CD14-positive monocyte (primary cell): ENCODE data around the gene ASTN1. TPM values are rescaled to one million over a fixed set of nuclear protein-coding genes. Genes with fewer than 3 reads are reported as not detected.

Source experiments
- DNase-seq, 3 donors: peaks; one replicate each; pipeline ENCODE4 v3.0.0-alpha.2; 2011 to 2022
- H2AFZ ChIP-seq: 2 replicates; pipeline ENCODE4 v1.6.0; 2012; ENCODE audit warnings: mild to moderate bottlenecking, low read depth, low read length, inconsistent platforms; ENCODE audit not compliant: insufficient read depth, poor library complexity, severe bottlenecking
- H3K27ac ChIP-seq, 2 donors: 1 replicate in 1 of 2; 2 replicates in 1 of 2; pipeline ENCODE4 v1.5.1; 2012 to 2013; ENCODE audit warnings: low read length in 2 of 2, control low read depth in 1 of 2, inconsistent platforms in 1 of 2, low read depth in 1 of 2, mild to moderate bottlenecking in 1 of 2
- H3K27me3 ChIP-seq, 2 donors: one replicate each; pipeline versions ENCODE4 v1.6.0 to v1.6.1; 2011 to 2013; ENCODE audit warnings: low read length in 2 of 2; ENCODE audit not compliant: control insufficient read depth in 2 of 2, insufficient read depth in 2 of 2
- H3K36me3 ChIP-seq, 2 donors: replicated peaks in 1 of 2; 1 replicate in 1 of 2; 2 replicates in 1 of 2; pipeline versions ENCODE4 v1.5.1 to v1.6.1; 2012 to 2013; ENCODE audit warnings: low read length in 2 of 2, control low read depth in 1 of 2, inconsistent platforms in 1 of 2, mild to moderate bottlenecking in 1 of 2; ENCODE audit not compliant: insufficient read depth in 2 of 2, control insufficient read depth in 1 of 2
- H3K4me1 ChIP-seq, 2 donors: 1 replicate in 1 of 2; 2 replicates in 1 of 2; pipeline versions ENCODE4 v1.5.1 to v1.6.1; 2012 to 2013; ENCODE audit warnings: low read length in 2 of 2, control low read depth in 1 of 2, inconsistent platforms in 1 of 2, mild to moderate bottlenecking in 1 of 2, moderate library complexity in 1 of 2; ENCODE audit not compliant: insufficient read depth in 2 of 2, control insufficient read depth in 1 of 2
- H3K4me2 ChIP-seq: replicated peaks from 2 replicates; pipeline ENCODE3; 2012; ENCODE audit warnings: low read length, moderate library complexity, mild to moderate bottlenecking; ENCODE audit not compliant: poor library complexity, severe bottlenecking; ENCODE audit errors: extremely low read depth
- H3K4me3 ChIP-seq, 3 experiments: fragments of 200-600 bp in 1 of 3; sonication (generic) in 1 of 3; replicated peaks in 1 of 3; 1 replicate in 2 of 3; 2 replicates in 1 of 3; pipeline ENCODE4 v1.5.1; 2011 to 2013; ENCODE audit warnings: low read length in 3 of 3, mild to moderate bottlenecking in 3 of 3, control low read depth in 2 of 3, low read depth in 2 of 3, inconsistent platforms in 1 of 3, moderate library complexity in 1 of 3
- H3K79me2 ChIP-seq: 2 replicates; pipeline ENCODE4 v1.6.0; 2012; ENCODE audit warnings: mild to moderate bottlenecking, control low read depth, inconsistent platforms, low read length, moderate library complexity; ENCODE audit not compliant: insufficient read depth
- H3K9ac ChIP-seq: 2 replicates; pipeline ENCODE4 v1.6.0; 2017; ENCODE audit warnings: low read length, mild to moderate bottlenecking; ENCODE audit not compliant: insufficient read depth, poor library complexity, severe bottlenecking
- H3K9me3 ChIP-seq, 2 donors: replicated peaks in 1 of 2; 1 replicate in 1 of 2; 2 replicates in 1 of 2; pipeline versions ENCODE4 v1.5.1 to v1.6.1; 2012 to 2013; ENCODE audit warnings: low read length in 2 of 2, control low read depth in 1 of 2; ENCODE audit not compliant: control insufficient read depth in 1 of 2, insufficient read depth in 1 of 2
- H4K20me1 ChIP-seq: 2 replicates; pipeline ENCODE4 v1.6.0; 2012; ENCODE audit warnings: mild to moderate bottlenecking, low read length, control low read depth, moderate library complexity; ENCODE audit not compliant: insufficient read depth
- H3K27ac Mint-ChIP-seq, 7 donors: one replicate each; pipeline ENCODE4 v1.8.0; 2020; ENCODE audit warnings: mild to moderate bottlenecking in 7 of 7, mixed read lengths in 7 of 7, moderate library complexity in 6 of 7, inconsistent platforms in 2 of 7
- H3K27me3 Mint-ChIP-seq, 3 donors: one replicate each; pipeline ENCODE4 v1.8.0; 2021 to 2022; ENCODE audit warnings: low read depth in 3 of 3, mild to moderate bottlenecking in 3 of 3, mixed read lengths in 3 of 3, moderate library complexity in 3 of 3, inconsistent platforms in 1 of 3
- H3K36me3 Mint-ChIP-seq, 2 donors: one replicate each; pipeline ENCODE4 v1.8.0; 2020; ENCODE audit warnings: mixed read lengths in 2 of 2, inconsistent platforms in 1 of 2, mild to moderate bottlenecking in 1 of 2
- H3K4me1 Mint-ChIP-seq: one replicate; pipeline ENCODE4 v1.8.0; 2020; ENCODE audit warnings: mild to moderate bottlenecking, mixed read lengths
- H3K4me3 Mint-ChIP-seq, 2 donors: one replicate each; pipeline ENCODE4 v1.8.0; 2020; ENCODE audit warnings: mild to moderate bottlenecking in 2 of 2, mixed read lengths in 2 of 2, moderate library complexity in 1 of 2
- H3K9me3 Mint-ChIP-seq, 7 donors: one replicate each; pipeline ENCODE4 v1.8.0; 2020 to 2022; ENCODE audit warnings: mixed read lengths in 7 of 7, mild to moderate bottlenecking in 6 of 7, moderate library complexity in 6 of 7, inconsistent platforms in 2 of 7
- CTCF ChIP-seq: fragments of 200-600 bp; IDR thresholded peaks from one replicate; pipeline ENCODE4 v1.8.0; 2022; ENCODE audit warnings: antibody characterized with exemption, mild to moderate bottlenecking
- WGBS: methylation state at CpG from one replicate; pipeline ENCODE4 v1.1.5; 2013; ENCODE audit warnings: missing lambda C conversion rate; ENCODE audit not compliant: insufficient coverage; 5-methylcytosine and 5-hydroxymethylcytosine counted together
- intact Hi-C, 2 donors: fragments of 100-400 bp; cut with micrococcal nuclease; formaldehyde crosslinking; loops; one replicate each; pipeline versions ENCODE4 v1.15.0 to v1.15.1; 2023
- polyA plus RNA-seq, 3 donors: library from polyadenylated mRNA; depleted of rRNA in 1 of 3; unstranded in 2 of 3; stranded (reverse) in 1 of 3; fragments of 300-500 nt in 2 of 3; fragments of >200 nt in 1 of 3; fragmentation: Illumina TruSeq in 2 of 3; gene quantifications; 1 replicate in 2 of 3; 2 replicates in 1 of 3; pipeline ENCODE4 v1.2.3, GENCODE V29; 2012 to 2021

Gene ASTN1
- polyA plus RNA-seq, 3 donors, result not detected

DNA sequence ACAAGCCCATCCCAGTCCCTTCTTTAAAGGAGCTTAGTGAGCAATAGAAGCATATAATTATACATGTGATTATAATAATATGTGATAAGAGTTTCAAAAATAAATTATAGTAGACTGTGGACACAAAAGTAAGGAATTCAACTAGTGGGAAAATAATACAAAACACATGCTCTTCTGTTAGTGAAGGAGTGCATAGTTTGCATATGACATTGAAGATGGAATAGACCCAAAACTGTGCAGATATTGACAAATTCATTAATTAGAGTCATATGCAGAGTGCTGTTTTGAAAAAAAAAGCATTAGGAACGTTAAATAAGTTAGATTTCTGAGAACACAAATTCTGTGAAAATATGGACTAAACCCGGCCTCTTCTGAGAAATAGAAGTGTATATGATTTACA is 278.8 kb downstream of the ASTN1 start:
- no peak for TF ChIP-seq CTCF
- Histone ChIP-seq H3K36me3 (no peaks in the 10 kb centered on the region), H3K27ac (no peak overlapping the region), H3K27me3 (no peaks in the 10 kb centered on the region), H3K4me3 (no peak overlapping the region), H3K9me3 (no peaks in the 10 kb centered on the region), H3K4me2 (no peak overlapping the region), H3K79me2 (no peaks in the 10 kb centered on the region), H2AFZ (no peak overlapping the region), H4K20me1 (no peaks in the 10 kb centered on the region), H3K9ac (no peak overlapping the region), H3K4me1 (no peaks in the 10 kb centered on the region)
- Mint-ChIP-seq H3K4me3 (no peak overlapping the region), H3K9me3 (no peaks in the 10 kb centered on the region), H3K27ac (no peak overlapping the region), H3K36me3 (no peaks in the 10 kb centered on the region), H3K27me3 (peaks cover 1 to 10% (median 2%) of the 10 kb centered on the region in 3 donors), H3K4me1 (no peaks in the 10 kb centered on the region)
- no CpG with 5 or more reads among the region's 2 CpGs for WGBS
- intact Hi-C loops, result loop anchor here in 1 of 2 donors (10.0 kb wide), 1 partner anchor 511 kb away; no protein-coding TSS in a partner anchor
- no peak for DNase-seq

DNA sequence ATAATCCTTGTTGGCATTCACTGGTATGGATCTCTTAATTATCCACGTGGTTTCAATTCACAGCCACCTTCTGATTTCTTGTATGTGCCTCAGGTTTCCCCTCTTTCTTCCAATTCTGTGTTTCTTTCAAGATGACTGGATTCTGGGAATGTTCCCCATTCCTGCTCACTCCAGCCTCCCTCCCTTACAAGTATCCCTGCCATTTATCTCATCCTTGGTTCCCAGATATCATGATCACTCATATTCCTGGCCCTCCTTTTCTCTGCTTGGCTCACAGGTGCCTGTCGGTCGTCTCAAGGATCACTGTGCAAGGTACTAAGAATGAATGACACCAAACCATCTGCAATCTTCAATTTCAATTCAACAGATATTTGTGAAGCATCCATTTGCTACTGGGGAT is 279.2 kb downstream of the ASTN1 start:
- H4K20me1 ChIP-seq, result no peaks in the 10 kb centered on the region
- Mint-ChIP-seq H3K4me3 (no peak overlapping the region), H3K9me3 (no peaks in the 10 kb centered on the region), H3K27me3 (peaks cover 1 to 10% (median 2%) of the 10 kb centered on the region in 3 donors), H3K27ac (no peak overlapping the region), H3K4me1 (no peaks in the 10 kb centered on the region), H3K36me3 (no peaks in the 10 kb centered on the region)
- no peak for TF ChIP-seq CTCF
- H2AFZ ChIP-seq, result no peak overlapping the region
- 100% methylated on average over 2 of the region's 3 CpGs for WGBS
- H3K27me3 ChIP-seq, result no peaks in the 10 kb centered on the region
- H3K79me2 ChIP-seq, result no peaks in the 10 kb centered on the region
- intact Hi-C loops, result loop anchor here in 1 of 2 donors (10.0 kb wide), 1 partner anchor 511 kb away; no protein-coding TSS in a partner anchor
- no peak overlapping the region for H3K4me3 ChIP-seq
- H3K4me2 ChIP-seq, result no peak overlapping the region
- H3K27ac ChIP-seq, result no peak overlapping the region
- H3K36me3 ChIP-seq, result no peaks in the 10 kb centered on the region
- H3K4me1 ChIP-seq, result no peaks in the 10 kb centered on the region
- H3K9ac ChIP-seq, result no peak overlapping the region
- DNase-seq, result no peak
- H3K9me3 ChIP-seq, result no peaks in the 10 kb centered on the region
